HUES6 (cell line): ENCODE data around the gene LYPLAL1.

Source experiments
- H3K27ac ChIP-seq: 2 replicates; pipeline ENCODE4 v1.7.0; 2013; ENCODE audit warnings: low read depth, mild to moderate bottlenecking, low read length, inconsistent platforms
- H3K27me3 ChIP-seq: 2 replicates; pipeline ENCODE4 v1.6.1; 2013; ENCODE audit warnings: low read length; ENCODE audit not compliant: control insufficient read depth, insufficient read depth
- H3K36me3 ChIP-seq: 2 replicates; pipeline ENCODE4 v1.6.1; 2013; ENCODE audit warnings: low read length; ENCODE audit not compliant: control insufficient read depth, insufficient read depth
- H3K4me1 ChIP-seq: 2 replicates; pipeline ENCODE4 v1.6.1; 2013; ENCODE audit warnings: low read length; ENCODE audit not compliant: control insufficient read depth, insufficient read depth
- H3K4me3 ChIP-seq: 2 replicates; pipeline ENCODE4 v1.5.1; 2013; ENCODE audit warnings: low read depth, low read length
- H3K9ac ChIP-seq: one replicate; pipeline ENCODE4 v1.6.1; 2013; ENCODE audit warnings: mild to moderate bottlenecking, low read length
- H3K9me3 ChIP-seq: 2 replicates; pipeline ENCODE4 v1.6.1; 2013; ENCODE audit warnings: low read depth, low read length; ENCODE audit not compliant: control insufficient read depth, insufficient read depth

The LYPLAL1 gene

GRCh38 chr1:219173758-219174459 is at the start of gene LYPLAL1:
TSS of gene LYPLAL1 (plus strand) at chr1:219173878. CDS start at chr1:219173891, 13 bp downstream.
- Histone ChIP-seq H3K4me1 (peaks cover 15% of the 10 kb centered on the region), H3K27me3 (no peaks in the 10 kb centered on the region), H3K36me3 (0 out of 2 replicates have a peak, but pooled peaks cover 3% of the 10 kb centered on the region), H3K4me3 (peak within 1 kb of the TSS; percentile 92), H3K9ac (peak within 1 kb of the TSS; percentile 88), H3K27ac (peak within 1 kb of the TSS; percentile 80), H3K9me3 (no peaks in the 10 kb centered on the region)

GRCh38 chr1:219124163-219124562 is 49.5 kb upstream of the LYPLAL1 start:
- no peak overlapping the region for H3K9ac ChIP-seq
- no peaks in the 10 kb centered on the region for H3K36me3 ChIP-seq
- H3K4me3 ChIP-seq = no peak overlapping the region
- no peaks in the 10 kb centered on the region for H3K27me3 ChIP-seq
- no peak overlapping the region for H3K27ac ChIP-seq
- H3K4me1 ChIP-seq = no peaks in the 10 kb centered on the region
- H3K9me3 ChIP-seq = no peaks in the 10 kb centered on the region

GRCh38 chr1:219125342-219125741 is 48.3 kb upstream of the LYPLAL1 start:
- Histone ChIP-seq H3K9ac (no peak overlapping the region), H3K36me3 (no peaks in the 10 kb centered on the region), H3K9me3 (no peaks in the 10 kb centered on the region), H3K27me3 (no peaks in the 10 kb centered on the region), H3K27ac (no peak overlapping the region), H3K4me3 (no peak overlapping the region), H3K4me1 (no peaks in the 10 kb centered on the region)

- Histone ChIP-seq H3K4me3 (no peak overlapping the region), H3K9me3 (no peaks in the 10 kb centered on the region), H3K27ac (no peak overlapping the region), H3K36me3 (no peaks in the 10 kb centered on the region), H3K27me3 (no peaks in the 10 kb centered on the region), H3K9ac (no peak overlapping the region), H3K4me1 (no peaks in the 10 kb centered on the region)
These were observed 47.3 kb upstream of the LYPLAL1 start for GRCh38 chr1:219126377-219126776.

GRCh38 chr1:219128957-219129356 is 44.7 kb upstream of the LYPLAL1 start:
- Histone ChIP-seq H3K27me3 (no peaks in the 10 kb centered on the region), H3K9ac (no peak overlapping the region), H3K36me3 (no peaks in the 10 kb centered on the region), H3K4me1 (no peaks in the 10 kb centered on the region), H3K9me3 (no peaks in the 10 kb centered on the region), H3K27ac (no peak overlapping the region), H3K4me3 (no peak overlapping the region)

GRCh38 chr1:219130366-219130935 is 43.2 kb upstream of the LYPLAL1 start:
- Histone ChIP-seq H3K9me3 (no peaks in the 10 kb centered on the region), H3K4me3 (no peak overlapping the region), H3K9ac (no peak overlapping the region), H3K27ac (no peak overlapping the region), H3K4me1 (no peaks in the 10 kb centered on the region), H3K36me3 (no peaks in the 10 kb centered on the region), H3K27me3 (no peaks in the 10 kb centered on the region)

- no peaks in the 10 kb centered on the region for H3K27me3 ChIP-seq
- no peaks in the 10 kb centered on the region for H3K4me1 ChIP-seq
- no peak overlapping the region for H3K4me3 ChIP-seq
- no peak overlapping the region for H3K9ac ChIP-seq
- H3K36me3 ChIP-seq = no peaks in the 10 kb centered on the region
- H3K27ac ChIP-seq = no peak overlapping the region
- H3K9me3 ChIP-seq = no peaks in the 10 kb centered on the region
These were observed 40.7 kb upstream of the LYPLAL1 start for GRCh38 chr1:219132939-219133338.

- Histone ChIP-seq H3K4me1 (no peaks in the 10 kb centered on the region), H3K27me3 (no peaks in the 10 kb centered on the region), H3K4me3 (no peak overlapping the region), H3K27ac (no peak overlapping the region), H3K36me3 (no peaks in the 10 kb centered on the region), H3K9me3 (no peaks in the 10 kb centered on the region), H3K9ac (no peak overlapping the region)
These were observed 34.9 kb upstream of the LYPLAL1 start for GRCh38 chr1:219138747-219139146.

GRCh38 chr1:219140303-219140877 is 33.3 kb upstream of the LYPLAL1 start:
- no peaks in the 10 kb centered on the region for H3K9me3 ChIP-seq
- H3K9ac ChIP-seq = no peak overlapping the region
- no peaks in the 10 kb centered on the region for H3K36me3 ChIP-seq
- H3K4me3 ChIP-seq = no peak overlapping the region
- H3K4me1 ChIP-seq = no peaks in the 10 kb centered on the region
- H3K27me3 ChIP-seq = no peaks in the 10 kb centered on the region
- no peak overlapping the region for H3K27ac ChIP-seq

GRCh38 chr1:219143735-219144134 is 29.9 kb upstream of the LYPLAL1 start:
- H3K4me1 ChIP-seq = no peaks in the 10 kb centered on the region; the same call in 1 of the 2 replicates
- no peak overlapping the region for H3K9ac ChIP-seq

GRCh38 chr1:219144658-219145315 is 28.9 kb upstream of the LYPLAL1 start:
- Histone ChIP-seq H3K36me3 (no peaks in the 10 kb centered on the region), H3K27ac (no peak overlapping the region), H3K27me3 (no peaks in the 10 kb centered on the region), H3K4me1 (no peaks in the 10 kb centered on the region; the same call in 1 of the 2 replicates), H3K9ac (no peak overlapping the region), H3K4me3 (no peak overlapping the region), H3K9me3 (no peaks in the 10 kb centered on the region)

More at GRCh38 chr1:219143735-219144134, 29.9 kb upstream of the LYPLAL1 start:
- no peak overlapping the region for H3K27ac ChIP-seq
- H3K27me3 ChIP-seq = no peaks in the 10 kb centered on the region
- no peaks in the 10 kb centered on the region for H3K9me3 ChIP-seq
- no peak overlapping the region for H3K4me3 ChIP-seq
- H3K36me3 ChIP-seq = no peaks in the 10 kb centered on the region
